HL-60 (cell line): ENCODE data around the gene FAM98C.
A peak's percentile ranks its signal among the peaks of the same experiment; 100 is the strongest.

Experiments
- DNase-seq, 2 experiments: peaks; one replicate each; pipeline ENCODE4 v3.0.0-alpha.2; 2010 to 2020; ENCODE audit warnings: low read depth in 1 of 2, low spot score in 1 of 2
- H3K27ac ChIP-seq: fragments of 250-450 bp; sonication (Bioruptor Pico); replicated peaks from 2 replicates; pipeline ENCODE4 v1.5.1; 2020; ENCODE audit warnings: mild to moderate bottlenecking, moderate library complexity
- H3K27me3 ChIP-seq: fragments of 250-450 bp; sonication (Bioruptor Pico); 2 replicates; pipeline ENCODE4 v1.5.1; 2021; ENCODE audit warnings: mild to moderate bottlenecking, moderate library complexity; ENCODE audit not compliant: insufficient read depth, poor library complexity, severe bottlenecking
- H3K4me3 ChIP-seq: replicated peaks from 2 replicates; pipeline ENCODE4 v1.5.1; 2011; ENCODE audit warnings: mild to moderate bottlenecking, control low read depth, low read length; ENCODE audit not compliant: insufficient read depth
- GABPA ChIP-seq: IDR thresholded peaks from 2 replicates; pipeline ENCODE4 v1.6.1; 2012; ENCODE audit warnings: low read depth
- POLR2AphosphoS5 ChIP-seq: IDR thresholded peaks from 2 replicates; pipeline ENCODE4 v1.6.1; 2012; ENCODE audit warnings: low read depth
- SPI1 ChIP-seq: IDR thresholded peaks from 2 replicates; pipeline ENCODE4 v1.6.1; 2012; ENCODE audit warnings: low read depth, mild to moderate bottlenecking, borderline replicate concordance
- TF ChIP-seq, protein P1 (sequence below): IDR thresholded peaks from 2 replicates; pipeline ENCODE4 v1.6.1; 2012; ENCODE audit warnings: low read depth; ENCODE audit not compliant: insufficient replicate concordance
- TF ChIP-seq, protein P2 (sequence below): IDR thresholded peaks from one replicate; pipeline ENCODE4 v1.5.1; 2011; ENCODE audit warnings: low read length, control low read depth, inconsistent platforms; ENCODE audit not compliant: insufficient read depth

FAM98C gene

GRCh38 chr19:38455031-38455430 lies 52.1 kb downstream of the FAM98C start:
- Histone ChIP-seq H3K27me3 (no peaks in the 10 kb centered on the region), H3K27ac (no peak overlapping the region), H3K4me3 (no peak overlapping the region)
- no peak for DNase-seq
- TF ChIP-seq GABPA (no peak), POLR2AphosphoS5 (no peak)
- TF ChIP-seq, protein P1, sequence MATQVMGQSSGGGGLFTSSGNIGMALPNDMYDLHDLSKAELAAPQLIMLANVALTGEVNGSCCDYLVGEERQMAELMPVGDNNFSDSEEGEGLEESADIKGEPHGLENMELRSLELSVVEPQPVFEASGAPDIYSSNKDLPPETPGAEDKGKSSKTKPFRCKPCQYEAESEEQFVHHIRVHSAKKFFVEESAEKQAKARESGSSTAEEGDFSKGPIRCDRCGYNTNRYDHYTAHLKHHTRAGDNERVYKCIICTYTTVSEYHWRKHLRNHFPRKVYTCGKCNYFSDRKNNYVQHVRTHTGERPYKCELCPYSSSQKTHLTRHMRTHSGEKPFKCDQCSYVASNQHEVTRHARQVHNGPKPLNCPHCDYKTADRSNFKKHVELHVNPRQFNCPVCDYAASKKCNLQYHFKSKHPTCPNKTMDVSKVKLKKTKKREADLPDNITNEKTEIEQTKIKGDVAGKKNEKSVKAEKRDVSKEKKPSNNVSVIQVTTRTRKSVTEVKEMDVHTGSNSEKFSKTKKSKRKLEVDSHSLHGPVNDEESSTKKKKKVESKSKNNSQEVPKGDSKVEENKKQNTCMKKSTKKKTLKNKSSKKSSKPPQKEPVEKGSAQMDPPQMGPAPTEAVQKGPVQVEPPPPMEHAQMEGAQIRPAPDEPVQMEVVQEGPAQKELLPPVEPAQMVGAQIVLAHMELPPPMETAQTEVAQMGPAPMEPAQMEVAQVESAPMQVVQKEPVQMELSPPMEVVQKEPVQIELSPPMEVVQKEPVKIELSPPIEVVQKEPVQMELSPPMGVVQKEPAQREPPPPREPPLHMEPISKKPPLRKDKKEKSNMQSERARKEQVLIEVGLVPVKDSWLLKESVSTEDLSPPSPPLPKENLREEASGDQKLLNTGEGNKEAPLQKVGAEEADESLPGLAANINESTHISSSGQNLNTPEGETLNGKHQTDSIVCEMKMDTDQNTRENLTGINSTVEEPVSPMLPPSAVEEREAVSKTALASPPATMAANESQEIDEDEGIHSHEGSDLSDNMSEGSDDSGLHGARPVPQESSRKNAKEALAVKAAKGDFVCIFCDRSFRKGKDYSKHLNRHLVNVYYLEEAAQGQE: peak; percentile 96
- TF ChIP-seq, protein P2, sequence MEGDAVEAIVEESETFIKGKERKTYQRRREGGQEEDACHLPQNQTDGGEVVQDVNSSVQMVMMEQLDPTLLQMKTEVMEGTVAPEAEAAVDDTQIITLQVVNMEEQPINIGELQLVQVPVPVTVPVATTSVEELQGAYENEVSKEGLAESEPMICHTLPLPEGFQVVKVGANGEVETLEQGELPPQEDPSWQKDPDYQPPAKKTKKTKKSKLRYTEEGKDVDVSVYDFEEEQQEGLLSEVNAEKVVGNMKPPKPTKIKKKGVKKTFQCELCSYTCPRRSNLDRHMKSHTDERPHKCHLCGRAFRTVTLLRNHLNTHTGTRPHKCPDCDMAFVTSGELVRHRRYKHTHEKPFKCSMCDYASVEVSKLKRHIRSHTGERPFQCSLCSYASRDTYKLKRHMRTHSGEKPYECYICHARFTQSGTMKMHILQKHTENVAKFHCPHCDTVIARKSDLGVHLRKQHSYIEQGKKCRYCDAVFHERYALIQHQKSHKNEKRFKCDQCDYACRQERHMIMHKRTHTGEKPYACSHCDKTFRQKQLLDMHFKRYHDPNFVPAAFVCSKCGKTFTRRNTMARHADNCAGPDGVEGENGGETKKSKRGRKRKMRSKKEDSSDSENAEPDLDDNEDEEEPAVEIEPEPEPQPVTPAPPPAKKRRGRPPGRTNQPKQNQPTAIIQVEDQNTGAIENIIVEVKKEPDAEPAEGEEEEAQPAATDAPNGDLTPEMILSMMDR: no peak

- H3K27me3 ChIP-seq: no peaks in the 10 kb centered on the region
- no peak overlapping the region for H3K27ac ChIP-seq
- no peak overlapping the region for H3K4me3 ChIP-seq
- TF ChIP-seq, protein P1: no peak
- TF ChIP-seq POLR2AphosphoS5: no peak
- TF ChIP-seq SPI1: no peak
- TF ChIP-seq GABPA: no peak
- TF ChIP-seq, protein P2: no peak
- no peak for DNase-seq
Measured at GRCh38 chr19:38457202-38457601, 54.3 kb downstream of the FAM98C start.

GRCh38 chr19:38457690-38458405 lies 55.0 kb downstream of the FAM98C start:
- Histone ChIP-seq H3K27me3 (no peaks in the 10 kb centered on the region), H3K27ac (no peak overlapping the region), H3K4me3 (no peak overlapping the region)
- no peak for DNase-seq
- TF ChIP-seq POLR2AphosphoS5 (no peak), GABPA (no peak), SPI1 (no peak)
- TF ChIP-seq, protein P2: no peak
- TF ChIP-seq, protein P1: no peak
